NCI-H1105 treated with DMSO at 0.1 percent for 48 hours (cell line): ENCODE data around the gene IL4.

Source experiments
- DNase-seq: peaks from one replicate; lab custom pipeline; 2025; lab: John Stamatoyannopoulos, UW

The IL4 gene

GRCh38 chr5:132695956-132696355 lies 22.2 kb downstream of the IL4 start:
- no peak for DNase-seq

GRCh38 chr5:132704875-132705274 lies 31.1 kb downstream of the IL4 start:
- DNase-seq: no peak

- DNase-seq: no peak
Measured at GRCh38 chr5:132708645-132709044, 34.9 kb downstream of the IL4 start.

- DNase-seq: no peak
Measured at GRCh38 chr5:132714456-132715307, 40.9 kb downstream of the IL4 start.

- no peak for DNase-seq
Measured at GRCh38 chr5:132718544-132719312, 44.9 kb downstream of the IL4 start.

- no peak for DNase-seq
Measured at GRCh38 chr5:132725745-132726144, 52.0 kb downstream of the IL4 start.

- no peak for DNase-seq
Measured at GRCh38 chr5:132729896-132730295, 56.1 kb downstream of the IL4 start.
